GM21447 (cell line): ENCODE results near the gene MYCBPAP.
"Not testable (repeated sequence)": the region's sequence is repeated elsewhere in the genome, so short reads cannot be mapped to it uniquely, and the experiment has no call there.

Experiments
- ATAC-seq: cut with Tn5 transposase; IDR thresholded peaks from one replicate; pipeline ENCODE4 v1.9.1; 2021; ENCODE audit not compliant: unreplicated experiment

Gene MYCBPAP

DNA sequence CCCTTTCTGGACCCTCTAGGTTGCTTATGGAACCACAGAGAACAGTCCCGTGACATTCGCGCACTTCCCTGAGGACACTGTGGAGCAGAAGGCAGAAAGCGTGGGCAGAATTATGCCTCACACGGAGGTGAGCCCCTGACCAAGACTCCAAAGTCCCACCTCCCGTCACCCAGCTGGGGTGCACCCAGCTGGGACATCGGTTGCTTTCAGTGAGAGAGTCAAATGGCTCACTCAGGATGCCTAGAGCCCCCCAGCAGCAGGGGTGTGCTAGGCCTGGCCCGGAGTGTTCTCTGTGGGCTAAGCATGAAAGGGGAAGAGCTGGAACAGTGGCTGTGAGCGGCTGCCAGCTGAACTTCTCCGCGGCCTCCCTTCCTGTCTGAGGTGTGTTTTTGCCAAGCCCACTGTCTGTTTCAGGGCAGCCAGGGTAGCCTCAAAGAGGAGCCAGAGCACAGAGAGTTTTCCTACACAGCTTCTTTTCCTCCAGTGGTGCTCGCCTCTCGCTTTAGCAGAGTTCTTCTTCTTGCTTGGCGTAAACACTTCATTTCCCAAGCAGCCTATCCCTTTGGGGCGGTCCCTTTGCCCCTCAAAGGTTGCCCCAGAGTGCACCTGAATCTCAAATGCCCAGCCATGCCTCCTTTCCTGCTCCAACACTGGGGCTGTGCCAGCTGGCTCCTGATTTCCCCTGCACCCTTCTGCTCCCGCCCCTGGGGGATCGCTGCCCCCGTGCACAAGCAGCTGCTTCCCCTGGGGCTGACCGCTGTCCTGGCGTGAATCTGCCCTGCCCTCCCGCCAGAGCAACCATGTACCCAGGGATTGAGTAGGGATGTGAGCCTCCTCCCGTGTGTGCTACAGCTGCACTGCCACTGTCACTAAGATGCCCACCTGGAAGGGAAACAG is 37.0 kb upstream of the MYCBPAP start:
- no peak for ATAC-seq

DNA sequence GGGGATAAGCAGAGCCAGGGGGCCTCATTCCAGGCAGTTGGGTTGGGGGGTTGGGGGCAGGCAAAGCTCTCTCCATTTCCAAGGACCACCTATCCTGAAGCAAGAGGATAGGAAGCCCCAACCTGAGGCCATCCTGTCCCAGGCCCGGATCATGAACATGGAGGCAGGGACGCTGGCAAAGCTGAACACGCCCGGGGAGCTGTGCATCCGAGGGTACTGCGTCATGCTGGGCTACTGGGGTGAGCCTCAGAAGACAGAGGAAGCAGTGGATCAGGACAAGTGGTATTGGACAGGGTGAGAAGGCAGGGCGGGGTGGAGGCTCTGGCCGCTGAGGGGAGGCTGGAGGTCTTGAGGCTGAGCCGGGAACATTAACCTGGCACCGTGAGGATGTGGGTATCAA is 36.0 kb upstream of the MYCBPAP start:
- no peak for ATAC-seq

DNA sequence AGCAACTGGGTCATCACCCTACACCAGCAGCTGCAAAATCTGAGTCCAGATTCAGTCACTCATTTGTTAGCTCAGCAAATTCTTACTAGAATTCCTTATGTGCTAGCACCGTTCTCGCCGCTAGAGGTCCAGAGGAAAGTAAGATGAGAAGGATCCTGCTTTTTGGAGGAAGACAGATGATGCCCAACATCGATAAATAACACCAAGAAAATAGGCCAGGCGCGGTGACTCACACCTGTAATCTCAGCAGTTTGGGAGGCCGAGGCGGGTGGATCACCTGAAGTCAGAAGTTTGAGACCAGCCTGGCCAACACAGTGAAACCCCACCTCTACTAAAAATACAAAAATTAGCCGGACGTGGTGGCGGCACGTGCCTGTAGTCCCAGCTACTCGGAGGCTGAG is 35.5 kb upstream of the MYCBPAP start:
- not testable (repeated sequence) for ATAC-seq

DNA sequence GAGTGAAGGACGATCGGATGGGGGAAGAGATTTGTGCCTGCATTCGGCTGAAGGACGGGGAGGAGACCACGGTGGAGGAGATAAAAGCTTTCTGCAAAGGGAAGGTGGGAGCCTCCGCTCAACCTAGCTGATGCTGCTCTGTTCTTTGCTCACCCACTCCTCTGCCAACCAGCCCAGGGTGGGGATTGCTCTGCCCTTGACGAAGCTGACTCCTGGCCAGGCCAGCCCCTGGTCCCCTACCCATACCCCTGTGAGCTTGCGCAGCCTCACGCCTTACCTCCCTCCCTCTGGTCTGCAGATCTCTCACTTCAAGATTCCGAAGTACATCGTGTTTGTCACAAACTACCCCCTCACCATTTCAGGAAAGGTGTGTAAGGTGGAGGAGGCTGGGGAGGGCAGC is 34.3 kb upstream of the MYCBPAP start:
- no peak for ATAC-seq

DNA sequence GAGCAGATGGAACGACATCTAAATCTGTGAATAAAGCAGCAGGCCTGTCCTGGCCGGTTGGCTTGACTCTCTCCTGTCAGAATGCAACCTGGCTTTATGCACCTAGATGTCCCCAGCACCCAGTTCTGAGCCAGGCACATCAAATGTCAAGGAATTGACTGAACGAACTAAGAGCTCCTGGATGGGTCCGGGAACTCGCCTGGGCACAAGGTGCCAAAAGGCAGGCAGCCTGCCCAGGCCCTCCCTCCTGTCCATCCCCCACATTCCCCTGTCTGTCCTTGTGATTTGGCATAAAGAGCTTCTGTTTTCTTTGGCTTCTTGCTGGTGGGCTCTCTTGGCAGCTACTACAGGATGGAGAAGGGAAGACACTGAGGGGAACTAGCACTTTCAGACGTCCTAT is 33.7 kb upstream of the MYCBPAP start:
- no peak for ATAC-seq

DNA sequence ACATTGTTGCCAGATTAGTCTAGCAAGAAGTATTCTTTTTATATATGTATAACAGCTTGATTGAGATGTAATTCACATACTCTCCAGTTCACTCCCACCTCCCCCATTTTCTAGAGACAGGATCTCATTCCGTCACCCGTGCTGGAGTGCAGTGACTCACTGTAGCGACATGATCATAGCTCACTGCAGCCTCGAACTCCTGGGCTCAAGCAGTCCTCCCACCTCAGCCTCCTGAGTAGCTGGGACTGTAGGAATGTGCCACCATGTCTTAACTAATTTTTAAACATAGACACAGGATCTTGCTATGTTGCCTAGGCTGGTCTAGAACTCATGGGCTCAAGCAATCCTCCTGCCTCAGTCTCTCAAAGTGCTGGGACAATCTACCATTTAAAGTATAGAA is 32.9 kb upstream of the MYCBPAP start:
- ATAC-seq = no peak

DNA sequence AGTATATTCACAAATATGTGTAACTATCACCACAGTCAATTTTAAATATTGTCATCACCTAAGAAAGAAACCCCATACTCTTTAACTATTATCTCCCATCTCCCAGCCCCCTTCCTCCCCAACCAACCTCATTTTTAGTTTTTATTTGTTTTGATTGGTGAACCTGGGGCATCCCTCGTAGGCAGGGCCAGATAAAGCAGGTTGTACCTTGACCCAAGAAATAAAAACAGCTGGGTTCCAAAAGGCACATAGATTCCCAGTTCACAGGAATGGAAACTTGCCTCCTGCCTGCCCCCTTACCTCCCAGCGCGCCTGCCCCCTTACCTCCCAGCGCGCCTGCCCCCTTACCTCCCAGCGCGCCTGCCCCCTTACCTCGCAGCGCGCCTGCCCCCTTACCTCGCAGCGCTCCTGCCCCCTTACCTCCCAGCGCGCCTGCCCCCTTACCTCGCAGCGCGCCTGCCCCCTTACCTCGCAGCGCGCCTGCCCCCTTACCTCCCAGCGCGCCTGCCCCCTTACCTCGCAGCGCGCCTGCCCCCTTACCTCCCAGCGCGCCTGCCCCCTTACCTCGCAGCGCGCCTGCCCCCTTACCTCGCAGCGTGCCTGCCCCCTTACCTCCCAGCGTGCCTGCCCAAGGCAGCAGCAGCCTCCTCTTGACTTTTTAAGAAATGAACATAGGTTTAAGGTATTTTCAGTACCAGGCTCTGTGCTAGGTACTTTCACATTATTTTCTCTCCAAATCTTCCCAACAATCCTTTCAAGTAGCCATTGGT is 32.3 kb upstream of the MYCBPAP start:
- ATAC-seq = not testable (repeated sequence)

DNA sequence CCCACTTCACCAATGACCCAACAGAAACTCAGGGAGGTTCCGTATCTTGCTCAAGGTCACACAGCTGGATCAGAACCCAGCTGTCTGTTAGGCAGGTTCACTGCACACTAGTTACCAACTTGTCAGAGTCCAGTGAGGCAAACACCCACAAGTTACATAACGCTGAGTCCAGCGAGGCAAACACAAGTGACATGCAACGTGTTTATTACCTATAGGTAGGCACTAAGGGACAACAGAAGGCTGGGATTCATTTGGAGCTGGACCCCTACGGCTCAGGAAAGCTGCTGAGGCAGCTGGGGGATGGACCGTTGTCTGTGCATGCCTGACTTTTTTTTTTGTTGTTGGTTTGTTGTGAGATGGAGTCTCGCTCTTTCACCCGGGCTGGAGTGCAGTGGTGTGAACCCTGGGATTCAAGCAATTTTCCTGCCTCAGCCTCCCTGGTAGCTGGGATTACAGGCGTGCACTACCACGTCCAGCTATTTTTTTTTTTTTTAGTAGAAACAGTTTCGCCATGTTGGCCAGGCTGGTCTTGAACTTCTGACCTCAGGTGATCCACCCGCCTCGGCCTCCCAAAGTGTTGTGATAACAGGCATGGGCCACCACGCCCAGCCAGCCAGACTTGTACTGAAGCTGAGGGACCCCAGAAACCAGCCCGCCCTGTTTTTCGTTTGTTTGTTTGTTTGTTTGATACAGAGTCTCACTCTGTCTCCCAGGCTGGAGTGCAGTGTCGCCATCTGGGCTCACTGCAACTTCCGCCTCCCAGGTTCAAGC is 31.5 kb upstream of the MYCBPAP start:
- ATAC-seq = no peak

DNA sequence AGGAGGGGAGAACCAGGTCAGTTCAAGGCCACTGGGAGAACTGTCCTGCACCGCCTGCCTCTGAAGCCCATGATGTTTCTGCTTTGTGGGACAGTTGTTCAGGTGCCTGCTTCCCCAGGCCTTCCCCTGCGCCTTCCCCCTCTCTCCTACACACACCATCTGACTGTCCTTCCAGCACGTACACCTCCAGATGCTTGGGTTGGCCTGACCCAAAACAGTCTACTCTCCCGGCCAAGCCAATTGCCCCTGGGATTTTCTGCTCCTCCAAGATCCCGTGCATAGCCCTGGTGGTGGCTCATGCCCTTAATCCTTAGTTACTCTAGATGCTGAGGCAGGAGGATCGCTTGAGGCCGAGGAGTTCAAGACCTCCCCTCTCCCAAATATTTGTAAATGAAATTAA is 30.3 kb upstream of the MYCBPAP start:
- no peak for ATAC-seq

DNA sequence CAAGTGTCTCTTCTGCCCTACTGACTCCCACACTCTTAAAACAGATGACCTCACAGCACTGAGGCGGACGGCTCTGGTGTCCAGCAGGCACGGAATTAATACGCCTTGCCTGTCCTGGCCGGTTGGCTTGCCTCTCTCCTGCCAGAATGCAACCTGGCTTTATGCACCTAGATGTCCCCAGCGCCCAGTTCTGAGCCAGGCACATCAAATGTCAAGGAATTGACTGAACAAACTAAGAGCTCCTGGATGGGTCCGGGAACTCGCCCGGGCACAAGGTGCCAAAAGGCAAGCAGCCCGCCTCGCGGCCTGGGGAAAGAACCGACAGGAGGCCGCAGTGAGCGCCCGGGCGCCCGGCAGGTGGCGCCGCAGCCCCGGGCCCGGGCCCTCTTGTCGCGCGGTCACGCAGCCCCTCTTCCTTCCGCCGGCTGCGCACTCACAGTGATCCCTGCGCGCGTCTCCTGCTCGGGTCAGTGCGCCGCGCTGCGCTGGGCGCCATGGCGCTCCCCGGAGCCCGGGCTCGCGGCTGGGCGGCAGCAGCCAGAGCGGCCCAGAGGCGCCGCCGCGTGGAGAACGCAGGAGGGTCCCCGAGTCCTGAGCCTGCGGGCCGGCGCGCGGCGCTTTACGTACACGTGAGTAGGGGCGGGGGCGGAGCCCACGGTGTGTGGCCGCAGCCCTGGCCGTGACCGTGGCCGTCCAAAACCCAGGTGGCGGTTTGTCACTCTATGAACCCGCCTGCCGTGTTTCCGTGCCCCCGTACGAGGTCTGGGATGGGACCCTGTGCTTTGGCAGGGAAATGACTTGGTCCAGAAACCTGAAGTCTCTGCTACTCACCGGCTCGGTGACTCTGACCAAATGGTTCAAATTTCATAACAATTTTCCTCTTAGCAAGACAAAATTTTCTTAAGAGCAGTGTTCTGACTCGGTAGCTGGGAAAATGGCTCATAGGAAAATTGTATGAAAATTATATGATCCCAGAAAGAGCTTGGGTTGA is 29.6 kb upstream of the MYCBPAP start, which contains the start of gene RSAD1:
TSS of gene RSAD1 (plus strand) at position 470 of the 991 bp plus-strand sequence. CDS start at position 495, 25 bp downstream.
- ATAC-seq = peak; percentile 73

DNA sequence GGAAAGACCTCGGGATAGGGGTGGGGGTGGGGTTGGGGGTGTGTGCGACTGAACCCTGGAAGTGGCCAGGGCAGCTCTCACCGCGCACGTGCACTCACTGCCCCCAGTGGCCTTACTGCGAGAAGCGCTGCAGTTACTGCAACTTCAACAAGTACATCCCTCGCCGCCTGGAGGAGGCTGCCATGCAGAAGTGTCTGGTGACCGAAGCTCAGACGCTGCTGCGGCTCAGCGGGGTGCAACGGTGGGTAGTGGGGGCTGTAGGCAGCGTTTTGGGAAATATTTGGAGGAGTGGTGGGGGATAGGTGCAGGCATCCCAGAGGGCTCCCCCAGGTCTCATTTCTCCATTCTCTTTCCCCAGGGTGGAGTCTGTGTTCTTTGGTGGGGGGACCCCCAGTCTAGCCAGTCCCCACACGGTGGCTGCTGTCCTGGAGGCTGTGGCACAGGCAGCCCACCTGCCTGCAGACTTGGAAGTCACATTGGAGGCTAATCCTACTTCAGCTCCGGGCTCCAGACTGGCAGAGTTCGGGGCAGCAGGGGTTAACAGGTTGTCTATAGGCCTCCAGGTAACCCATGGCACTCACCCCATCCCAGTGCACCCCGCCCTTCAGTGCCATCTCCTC is 28.6 kb upstream of the MYCBPAP start:
- ATAC-seq = peak; percentile 40

DNA sequence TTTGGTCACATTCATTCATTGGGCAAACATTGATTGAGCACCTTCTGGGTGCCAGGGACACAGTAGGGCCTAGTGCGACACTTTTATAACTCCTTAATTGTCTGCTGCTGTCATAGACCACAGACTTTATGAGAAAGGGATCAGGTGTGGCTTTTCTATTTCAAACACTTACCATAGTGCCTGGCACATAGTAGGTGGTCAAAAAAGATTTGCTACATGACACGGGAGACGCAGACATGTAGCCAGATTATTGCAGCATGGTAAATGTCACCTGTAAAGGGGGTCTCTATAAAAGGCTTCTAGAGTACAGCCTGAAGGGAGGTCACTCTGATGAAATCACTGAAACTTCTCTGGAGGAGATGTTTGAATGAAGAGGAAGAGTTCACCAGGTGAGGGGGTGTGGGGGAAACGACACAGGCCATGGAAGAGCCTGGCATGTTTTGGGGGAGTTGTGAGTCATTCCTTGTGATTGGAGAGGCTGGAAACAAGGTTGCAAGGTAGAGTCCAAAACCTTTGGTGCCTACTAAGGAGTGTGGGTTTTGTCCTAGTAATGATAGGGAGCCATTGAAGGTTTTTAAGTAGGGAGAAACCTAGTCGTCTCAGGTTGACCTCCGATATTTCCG is 28.0 kb upstream of the MYCBPAP start:
- no peak for ATAC-seq

DNA sequence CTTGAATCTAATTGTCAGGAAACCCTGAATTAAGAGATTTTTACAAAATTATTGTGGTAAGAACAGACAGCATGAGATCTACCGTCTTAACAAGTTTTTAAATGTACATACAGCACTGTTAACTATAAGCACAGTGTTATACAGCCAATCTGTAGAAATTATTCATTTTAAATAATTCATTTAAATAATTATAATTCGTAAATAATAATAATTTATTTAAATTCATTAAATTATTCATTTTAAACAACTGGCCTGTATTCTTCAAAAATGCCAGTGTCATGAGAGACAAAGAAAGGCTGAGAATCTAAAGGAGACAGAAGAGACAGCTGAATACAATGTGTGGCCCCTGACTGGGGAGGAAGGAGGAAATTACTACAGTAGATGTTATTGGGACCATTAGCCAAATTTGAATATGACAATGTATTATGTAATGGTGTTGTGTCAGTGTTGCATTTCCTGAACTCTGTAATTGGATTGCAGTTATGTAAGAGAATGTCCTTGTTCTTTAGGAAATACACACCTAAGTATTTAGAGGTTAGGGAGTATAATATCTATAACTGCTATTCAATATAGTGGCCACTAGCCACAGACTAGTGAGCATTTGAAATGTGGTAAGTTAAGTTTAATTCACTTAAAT is 27.3 kb upstream of the MYCBPAP start:
- ATAC-seq = no peak

DNA sequence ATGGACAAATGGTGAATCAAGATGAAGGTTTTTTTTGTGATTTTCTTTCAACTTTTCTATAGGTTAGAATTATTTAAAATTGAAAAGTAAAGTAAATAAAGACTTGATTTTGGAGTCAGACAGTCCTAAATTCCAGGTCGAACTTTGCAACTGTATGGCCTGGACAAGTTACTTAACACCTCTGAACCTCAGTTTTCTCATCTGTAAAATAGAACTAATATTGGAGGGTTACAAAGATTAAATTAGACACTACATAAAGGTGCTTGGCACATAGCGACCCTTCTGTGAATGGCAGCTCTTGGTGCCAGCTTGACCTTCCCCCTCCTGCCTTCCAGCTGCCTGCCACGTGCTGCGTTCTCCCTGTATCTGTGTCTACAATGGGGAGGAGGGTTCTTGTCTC is 26.6 kb upstream of the MYCBPAP start:
- no peak for ATAC-seq

DNA sequence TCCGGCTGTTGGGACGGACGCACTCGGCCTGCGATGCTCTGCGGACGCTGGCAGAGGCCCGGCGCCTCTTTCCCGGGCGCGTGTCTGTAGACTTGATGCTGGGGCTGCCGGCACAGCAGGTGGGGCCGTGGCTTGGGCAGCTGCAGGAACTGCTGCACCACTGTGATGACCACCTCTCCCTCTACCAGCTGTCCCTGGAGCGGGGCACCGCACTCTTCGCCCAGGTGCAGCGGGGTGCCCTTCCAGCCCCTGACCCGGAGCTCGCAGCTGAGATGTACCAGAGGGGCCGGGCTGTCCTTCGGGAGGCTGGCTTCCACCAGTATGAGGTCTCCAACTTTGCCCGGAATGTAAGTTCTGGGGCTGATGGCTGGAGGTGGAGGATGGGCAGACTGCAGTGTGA is 26.1 kb upstream of the MYCBPAP start:
- no peak for ATAC-seq

DNA sequence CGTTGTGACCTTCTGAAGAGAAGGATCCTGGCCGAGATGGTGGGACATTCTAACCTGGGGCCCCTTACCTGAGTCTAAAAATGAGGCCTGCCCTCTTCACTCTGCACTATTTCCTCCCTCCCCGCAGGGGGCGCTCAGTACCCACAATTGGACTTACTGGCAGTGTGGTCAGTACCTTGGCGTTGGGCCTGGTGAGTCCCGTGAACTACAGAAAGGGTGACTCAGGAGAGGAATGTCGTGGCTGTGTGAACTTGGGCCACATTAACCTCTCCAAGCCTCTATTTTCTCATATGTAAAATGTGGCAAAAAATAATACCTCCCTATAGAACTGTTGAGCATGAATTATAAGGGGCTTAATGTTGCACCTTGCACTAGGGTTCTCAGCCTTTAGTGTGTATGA is 25.7 kb upstream of the MYCBPAP start:
- ATAC-seq = no peak

DNA sequence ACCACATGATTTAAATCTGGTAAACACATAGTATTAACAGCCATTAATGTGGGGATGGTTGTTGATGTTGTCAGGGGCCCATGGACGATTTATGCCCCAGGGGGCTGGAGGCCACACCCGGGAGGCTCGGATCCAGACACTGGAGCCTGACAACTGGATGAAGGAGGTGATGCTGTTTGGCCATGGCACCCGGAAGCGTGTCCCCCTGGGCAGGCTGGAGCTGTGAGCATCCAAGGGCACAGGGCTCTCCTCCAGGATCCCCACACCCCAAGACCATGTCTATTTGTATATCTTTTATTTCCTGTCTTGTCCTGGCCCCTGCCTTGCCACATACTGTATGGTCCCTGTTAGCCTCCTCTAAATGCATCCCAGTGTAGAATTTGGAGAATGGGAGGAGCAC is 25.0 kb upstream of the MYCBPAP start:
- ATAC-seq = no peak

DNA sequence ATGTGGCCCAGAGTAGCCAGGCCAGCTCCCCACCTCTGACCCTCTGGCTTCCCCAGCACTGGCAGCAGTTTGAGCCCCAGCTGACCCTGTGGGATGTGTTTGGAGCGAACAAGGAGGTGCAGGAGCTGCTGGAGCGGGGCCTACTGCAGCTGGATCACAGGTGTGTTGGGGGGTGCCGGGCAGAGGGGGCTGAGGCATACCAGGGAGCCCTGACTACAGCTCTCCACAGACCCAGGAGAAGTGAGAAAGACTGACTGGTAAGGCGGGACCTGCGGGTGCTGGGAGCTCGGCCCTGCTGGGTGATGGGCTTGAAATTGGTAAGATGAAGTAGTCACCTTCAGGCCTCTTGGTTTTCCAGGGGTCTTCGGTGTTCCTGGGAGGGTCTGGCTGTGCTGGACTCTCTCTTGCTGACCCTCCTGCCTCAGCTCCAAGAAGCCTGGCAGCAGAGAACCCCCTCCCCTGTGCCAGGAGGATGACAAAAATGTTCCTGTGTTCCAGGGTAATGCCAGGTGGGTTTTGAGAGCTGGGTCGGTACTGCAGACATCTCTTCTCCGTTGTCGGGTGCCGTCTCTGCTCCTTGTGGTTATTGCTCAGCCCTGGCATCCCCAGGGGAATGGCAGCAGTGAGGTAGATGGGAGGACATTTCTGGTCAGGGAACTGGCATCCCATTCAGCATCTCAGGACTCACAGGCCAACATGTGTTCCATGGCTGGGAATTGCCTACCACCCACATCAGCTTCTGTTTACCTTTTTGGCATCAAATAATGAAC is 23.7 kb upstream of the MYCBPAP start:
- no peak for ATAC-seq
